GM12864 (cell line): ENCODE measurements around the gene TECPR1.

Experiments
- DNase-seq: peaks from one replicate; pipeline ENCODE4 v3.0.0-alpha.2; 2011; ENCODE audit warnings: low read depth
- H3K4me3 ChIP-seq: 2 replicates; pipeline ENCODE4 v1.5.1; 2011; ENCODE audit warnings: mild to moderate bottlenecking, low read depth, low read length, control low read depth
- CTCF ChIP-seq: IDR thresholded peaks from 2 replicates; pipeline ENCODE4 v1.5.1; 2011; ENCODE audit warnings: low read depth, mild to moderate bottlenecking, moderate library complexity, low read length, control low read depth, inconsistent platforms; ENCODE audit errors: missing control alignments

Gene TECPR1

GRCh38 chr7:98231493-98232262 is 20.4 kb downstream of the TECPR1 start:
- DNase-seq, result no peak
- TF ChIP-seq CTCF, result no peak
- H3K4me3 ChIP-seq, result no peak overlapping the region

DNA sequence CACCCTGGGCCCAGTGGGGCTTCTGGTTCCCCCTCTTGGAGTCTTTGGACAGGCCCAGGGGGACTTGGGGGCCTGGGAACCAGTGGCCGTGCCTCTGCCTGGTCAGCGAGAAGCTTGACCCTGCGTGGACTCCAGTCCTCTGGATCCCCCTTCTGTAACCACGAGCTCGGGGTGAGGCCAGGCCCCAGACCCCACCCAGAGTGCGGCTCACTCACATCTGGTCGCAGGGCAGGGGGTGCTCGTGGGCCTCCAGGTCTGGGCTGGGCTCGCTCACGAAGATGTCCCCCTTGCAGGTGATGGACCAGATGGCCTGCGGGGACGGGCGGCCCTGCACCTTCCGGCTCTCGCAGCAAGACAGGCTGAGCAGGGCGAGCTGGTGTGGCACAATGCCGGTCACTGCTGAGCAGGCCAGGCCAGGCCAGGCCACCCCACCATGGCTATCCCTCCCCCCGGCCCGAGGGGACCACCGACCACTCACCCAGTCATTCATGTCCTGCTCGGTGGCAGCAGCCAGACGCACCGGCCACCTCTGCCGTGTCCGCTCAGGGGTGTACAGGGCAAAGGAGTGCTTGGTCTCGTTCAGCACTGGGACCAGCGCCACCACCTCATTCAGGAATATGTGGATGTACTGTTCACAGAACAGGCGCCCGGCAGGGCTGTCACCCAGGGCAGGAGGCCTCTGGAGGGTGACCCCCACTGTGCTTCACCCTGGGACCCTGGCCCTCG is 21.1 kb downstream of the TECPR1 start:
- no peak for DNase-seq
- H3K4me3 ChIP-seq, result no peak overlapping the region
- TF ChIP-seq CTCF, result no peak

DNA sequence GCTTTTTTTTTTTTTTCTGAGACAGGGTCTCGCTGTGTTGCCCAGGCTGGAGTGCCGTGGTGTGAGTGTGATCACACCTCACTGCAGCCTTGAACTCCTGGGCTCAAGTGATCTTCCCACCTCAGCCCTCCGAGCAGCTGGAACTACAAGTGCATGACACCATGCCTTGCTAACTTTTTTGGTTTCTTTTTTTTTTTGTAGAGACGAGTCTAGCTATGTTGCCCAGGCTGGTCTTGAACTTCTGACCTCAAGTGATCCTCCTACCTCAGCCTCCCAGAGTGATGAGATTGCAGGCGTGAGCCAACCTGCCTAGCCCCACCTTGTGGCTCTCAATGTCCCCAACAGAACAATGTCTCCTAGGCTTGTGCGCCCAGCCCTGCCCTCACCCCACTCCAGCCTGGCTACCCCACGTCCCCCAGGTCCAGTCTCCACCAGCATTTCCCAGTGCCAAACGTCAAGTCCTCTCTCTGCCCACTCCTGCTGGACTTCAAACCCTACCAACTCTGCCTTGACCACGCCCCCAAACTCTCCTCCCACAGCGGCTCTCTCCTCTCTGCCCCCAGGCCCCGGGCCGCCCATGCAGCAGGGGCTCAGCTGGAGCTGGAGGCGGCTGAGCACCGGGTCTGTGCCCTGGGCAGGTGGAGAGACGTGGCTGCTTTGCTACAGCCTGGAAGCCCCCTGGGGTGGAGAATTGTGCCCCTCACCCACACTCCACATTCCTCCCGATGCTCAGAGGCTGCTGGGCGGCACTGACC is 21.9 kb downstream of the TECPR1 start:
- no peak for TF ChIP-seq CTCF
- no peak overlapping the region for H3K4me3 ChIP-seq
- DNase-seq, result no peak

DNA sequence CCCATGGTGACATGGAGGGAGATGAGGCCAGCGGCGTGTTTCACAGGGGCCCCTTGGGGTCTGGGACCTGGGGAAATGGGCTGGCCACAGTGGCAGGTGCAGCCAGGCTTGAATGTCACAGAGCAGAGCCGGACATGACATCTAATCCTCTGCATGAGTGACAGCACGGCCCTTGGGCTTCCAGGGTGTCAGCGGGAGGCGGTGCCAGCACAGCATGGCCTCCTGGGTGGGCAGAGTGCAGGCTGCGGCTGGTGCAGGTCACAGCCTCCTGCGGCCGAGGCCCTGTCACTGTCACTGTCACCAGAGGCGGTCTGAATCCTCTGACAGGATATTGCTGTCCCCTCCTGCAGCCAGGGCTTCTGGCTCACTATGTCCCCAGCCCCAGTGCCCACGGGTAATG is 22.6 kb downstream of the TECPR1 start:
- no peak for DNase-seq
- no peak overlapping the region for H3K4me3 ChIP-seq
- TF ChIP-seq CTCF, result no peak

GRCh38 chr7:98228801-98229200 is 23.2 kb downstream of the TECPR1 start:
- no peak overlapping the region for H3K4me3 ChIP-seq
- TF ChIP-seq CTCF, result no peak
- DNase-seq, result no peak

- TF ChIP-seq CTCF, result no peak
- H3K4me3 ChIP-seq, result no peak overlapping the region
- DNase-seq, result no peak
Observed at GRCh38 chr7:98227939-98228338, 24.1 kb downstream of the TECPR1 start.
